DOHH2 (cell line): ENCODE data around the gene GPX6.
"Not testable (repeated sequence)": the region's sequence is repeated elsewhere in the genome, so short reads cannot be mapped to it uniquely, and the experiment has no call there.

Experiments used
- CTCF ChIP-seq: fragments of 200-600 bp; sonication (generic); IDR thresholded peaks from one replicate; pipeline ENCODE4 v1.5.1; 2014; ENCODE audit warnings: antibody characterized with exemption, mild to moderate bottlenecking, low read depth, low read length; ENCODE audit not compliant: poor library complexity, severe bottlenecking
- EZH2phosphoT487 ChIP-seq: fragments of 200-600 bp; sonication (generic); IDR thresholded peaks from 2 replicates; pipeline ENCODE4 v1.6.1; 2017; ENCODE audit warnings: borderline replicate concordance, mild to moderate bottlenecking, antibody characterized with exemption, low read length, moderate library complexity, mixed read lengths

- TF ChIP-seq CTCF, EZH2phosphoT487: not testable (repeated sequence)
Observed at GRCh38 chr6:28502136-28502535, 13.5 kb downstream of the GPX6 start.
